ENCODE measurements around the gene TAS2R40. TPM values are rescaled to one million over a fixed set of nuclear protein-coding genes. Genes with fewer than 3 reads are reported as not detected.

Gene TAS2R40
- total and polyA plus RNA-seq, 2 donors (not counting 3 experiments of a cell fraction or from before 2014, with no cell fraction given) = not detected

DNA sequence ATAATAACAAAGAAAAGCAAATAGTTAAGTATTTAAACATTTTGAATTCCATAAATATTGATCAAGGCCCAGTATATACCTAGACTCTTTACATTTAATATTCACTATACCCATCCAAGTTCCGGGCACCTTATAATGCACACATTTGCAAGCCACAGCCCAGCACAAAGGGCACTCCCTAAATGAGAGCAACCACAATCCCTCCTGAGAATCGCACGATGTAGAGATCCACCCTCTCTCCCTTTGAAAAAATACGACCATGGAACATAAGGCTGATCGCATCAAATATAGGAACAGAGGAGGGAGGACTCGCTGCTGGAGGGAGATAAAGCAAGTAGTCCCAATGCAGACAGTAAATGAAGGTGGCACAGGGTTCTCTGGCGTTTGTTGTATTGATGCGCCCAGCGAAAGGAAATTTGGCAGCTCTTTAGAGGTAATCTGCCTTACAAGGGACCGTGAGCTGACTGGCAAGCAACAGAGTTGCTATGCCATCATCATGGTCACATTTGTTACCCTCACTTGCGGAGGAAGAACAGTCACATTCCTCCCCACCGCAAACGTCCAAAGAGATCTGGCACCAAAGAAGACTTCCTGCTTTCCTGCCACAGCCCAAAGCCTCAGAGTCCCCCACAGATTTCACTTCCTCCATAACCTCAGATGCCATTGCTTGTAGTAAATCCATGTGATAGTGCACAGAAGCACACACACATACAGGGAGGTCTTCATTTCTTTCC lies 16.1 kb upstream of the TAS2R40 start:
- H3K36me3 ChIP-seq (ENCODE audit: control insufficient read depth in 2 of 2, extremely low read depth in 1 of 2, insufficient read depth in 2 of 2, low read length in 2 of 2) = no peaks in the 10 kb centered on the region
- H3K4me3 ChIP-seq (replicated peaks in 1 of 3; ENCODE audit: insufficient read depth in 1 of 3, low read depth in 1 of 3, low read length in 3 of 3) = no peak overlapping the region
- intact Hi-C loops (cut with micrococcal nuclease) = no loop called here
- H3K9me1 ChIP-seq (replicated peaks; ENCODE audit: control insufficient read depth, extremely low read depth, insufficient read depth, low read length) = no peaks in the 10 kb centered on the region
- no peak overlapping the region for H3K9ac ChIP-seq (replicated peaks; ENCODE audit: extremely low read depth, insufficient read depth, low read length)
- H4K20me1 ChIP-seq (replicated peaks; ENCODE audit: control insufficient read depth, extremely low read depth, insufficient read depth, low read length) = no peaks in the 10 kb centered on the region
- H3K4me2 ChIP-seq (ENCODE audit: insufficient read depth, low read length) = no peak overlapping the region
- no peaks in the 10 kb centered on the region for H3K79me2 ChIP-seq (ENCODE audit: control insufficient read depth, insufficient read depth, low read length)
- no peak for DNase-seq (ENCODE audit: low read depth, low spot score)
- no peaks in the 10 kb centered on the region for H3K9me3 ChIP-seq (replicated peaks; ENCODE audit: control insufficient read depth, insufficient read depth, low read length)
- no peak overlapping the region for H3K27ac ChIP-seq (ENCODE audit: insufficient read depth, low read depth, low read length)
- dilution Hi-C loops (cut with MboI; ENCODE audit: extremely low pct_ligation_motif_present, low sequenced_read_pairs) = loop anchor here (25.0 kb wide), 1 partner anchor 193 kb away; no protein-coding TSS in a partner anchor
- BruUV-seq (replicated peaks) = no TSS peak
- no peak overlapping the region for H2AFZ ChIP-seq (ENCODE audit: low read depth, low read length)
- POLR2A ChIA-PET = no interaction called here
- H3K27me3 ChIP-seq (ENCODE audit: control insufficient read depth in 2 of 2, insufficient read depth in 2 of 2, low read length in 2 of 2) = peaks cover 3 to 12% of the 10 kb centered on the region in 2 experiments
- CTCF ChIA-PET = interaction anchor here (0.9 to 1.3 kb wide), 2 partner anchors 9 to 190 kb away, joined by 3 to 9 read pairs; no protein-coding TSS in a partner anchor
- FAIRE-seq = no peak
- no peak for TF ChIP-seq POLR2A (IDR thresholded peaks at IDR 0.05; ENCODE audit: low read depth, low read length)
- no peak for TF ChIP-seq GATA2 (IDR thresholded peaks at IDR 0.05; ENCODE audit: insufficient read depth, insufficient read length, low read depth, low read length)
- no peak for TF ChIP-seq MAX (IDR thresholded peaks at IDR 0.05; ENCODE audit: insufficient read depth, insufficient read length)
- TF ChIP-seq EZH2 (IDR thresholded peaks at IDR 0.05; ENCODE audit: borderline replicate concordance, low read depth, low read length, severe bottlenecking) = no peak
- TF ChIP-seq CTCF (IDR thresholded peaks at IDR 0.05; ENCODE audit: extremely low read depth in 1 of 2, insufficient read depth in 1 of 2, low read depth in 1 of 2, low read length in 2 of 2) = no peak
- TF ChIP-seq MYC (IDR thresholded peaks at IDR 0.05; ENCODE audit: low read depth, low read length) = no peak
- TF ChIP-seq POLR2AphosphoS5 (IDR thresholded peaks at IDR 0.05; ENCODE audit: insufficient read depth, low read depth, low read length) = no peak
- TF ChIP-seq JUN (IDR thresholded peaks at IDR 0.05; ENCODE audit: borderline replicate concordance, insufficient read depth, insufficient read length, low read depth) = no peak
- no peak for TF ChIP-seq FOS (IDR thresholded peaks at IDR 0.05; ENCODE audit: borderline replicate concordance, insufficient read depth, low read length)
- peaks cover 3% of the 10 kb centered on the region for H3K4me1 ChIP-seq (ENCODE audit: control insufficient read depth, extremely low read depth, insufficient read depth, low read length)

Data from endothelial cell of umbilical vein (primary cell).